WTC11 (cell line): ENCODE results near the gene TRIP12. TPM values are rescaled to one million over a fixed set of nuclear protein-coding genes. Genes with fewer than 3 reads are reported as not detected.
"Not testable (repeated sequence)": the region's sequence is repeated elsewhere in the genome, so short reads cannot be mapped to it uniquely, and the experiment has no call there.

Source experiments
- ATAC-seq: fragments of 200-7000 bp; cut with Tn5 transposase; 2 replicates; pipeline ENCODE4 v1.10.0; 2021; ENCODE audit warnings: mild to moderate bottlenecking, moderate library complexity
- CTCF ChIA-PET: fragments of 300-600 bp; sonication (Branson Sonifier 250); formaldehyde crosslinking; loops from one replicate; lab custom pipeline; 2021; ENCODE audit warnings: antibody characterized with exemption; lab: Charles Lee
- POLR2A ChIA-PET: fragments of 350-600 bp; sonication (Branson Sonifier 250); formaldehyde crosslinking; loops from one replicate; lab custom pipeline; 2021; ENCODE audit warnings: antibody characterized with exemption; lab: Charles Lee
- DNase-seq: peaks from one replicate; pipeline ENCODE4 v3.0.0; 2021; ENCODE audit warnings: low spot score
- H3K27ac Mint-ChIP-seq: 2 replicates; pipeline ENCODE4 v1.8.0; 2021; ENCODE audit warnings: mixed read lengths
- H3K27me3 Mint-ChIP-seq: 2 replicates; pipeline ENCODE4 v1.8.0; 2021; ENCODE audit warnings: low read depth, mild to moderate bottlenecking, moderate library complexity, mixed read lengths
- H3K36me3 Mint-ChIP-seq: 2 replicates; pipeline ENCODE4 v1.8.0; 2021; ENCODE audit warnings: mixed read lengths
- H3K4me1 Mint-ChIP-seq: 2 replicates; pipeline ENCODE4 v1.8.0; 2022; ENCODE audit warnings: mixed read lengths
- H3K4me3 Mint-ChIP-seq: 2 replicates; pipeline ENCODE4 v1.8.0; 2021; ENCODE audit warnings: mild to moderate bottlenecking, moderate library complexity, mixed read lengths
- H3K9me3 Mint-ChIP-seq: 2 replicates; pipeline ENCODE4 v1.8.0; 2021; ENCODE audit warnings: mixed read lengths
- AR ChIP-seq: fragments of 250-450 bp; sonication (Bioruptor Pico); IDR thresholded peaks from 2 replicates; pipeline ENCODE4 v1.9.0; 2021; ENCODE audit warnings: mild to moderate bottlenecking
- ARID4B ChIP-seq: sonication (generic); formaldehyde crosslinking; IDR thresholded peaks from 2 replicates; pipeline ENCODE4 v1.8.0; 2023; ENCODE audit warnings: missing genetic modification reagents, mild to moderate bottlenecking, borderline replicate concordance
- ATF3 ChIP-seq: sonication (generic); formaldehyde crosslinking; conservative IDR thresholded peaks from 2 replicates; pipeline ENCODE4 v1.8.1; 2022; ENCODE audit warnings: mild to moderate bottlenecking, missing genetic modification reagents
- ATF6 ChIP-seq: sonication (generic); formaldehyde crosslinking; IDR thresholded peaks from 2 replicates; pipeline ENCODE4 v1.8.1; 2023; ENCODE audit warnings: mild to moderate bottlenecking, missing genetic modification reagents
- CBFB ChIP-seq: sonication (generic); formaldehyde crosslinking; IDR thresholded peaks from 2 replicates; pipeline ENCODE4 v1.8.1; 2022; ENCODE audit warnings: mild to moderate bottlenecking, low read depth, missing genetic modification reagents
- ERG ChIP-seq: fragments of 250-450 bp; sonication (Bioruptor Pico); IDR thresholded peaks from 2 replicates; pipeline ENCODE4 v1.8.0; 2021; ENCODE audit warnings: mild to moderate bottlenecking
- HMGA2 ChIP-seq: fragments of 250-450 bp; sonication (Bioruptor Pico); IDR thresholded peaks from 2 replicates; pipeline ENCODE4 v1.4.0; 2021; ENCODE audit warnings: mild to moderate bottlenecking, moderate library complexity
- KAT7 ChIP-seq: sonication (generic); formaldehyde crosslinking; IDR thresholded peaks from 2 replicates; pipeline ENCODE4 v1.8.1; 2023; ENCODE audit warnings: missing genetic modification reagents, mild to moderate bottlenecking, borderline replicate concordance
- OVOL2 ChIP-seq: fragments of 250-450 bp; sonication (Bioruptor Pico); IDR thresholded peaks from 2 replicates; pipeline ENCODE4 v1.9.0; 2021; ENCODE audit warnings: mild to moderate bottlenecking, borderline replicate concordance
- TP53 ChIP-seq: sonication (generic); formaldehyde crosslinking; IDR thresholded peaks from 2 replicates; pipeline ENCODE4 v1.8.1; 2023; ENCODE audit warnings: mild to moderate bottlenecking, missing genetic modification reagents
- ZNF263 ChIP-seq: sonication (generic); formaldehyde crosslinking; IDR thresholded peaks from 2 replicates; pipeline ENCODE4 v1.8.1; 2022; ENCODE audit warnings: low read depth, mild to moderate bottlenecking, moderate library complexity, missing genetic modification reagents
- ZNF281 ChIP-seq: sonication (generic); formaldehyde crosslinking; IDR thresholded peaks from 2 replicates; pipeline ENCODE4 v1.8.0; 2023; ENCODE audit warnings: mild to moderate bottlenecking, missing genetic modification reagents
- ZNF671 ChIP-seq: fragments of 250-450 bp; sonication (Bioruptor Pico); IDR thresholded peaks from 2 replicates; pipeline ENCODE4 v1.8.0; 2021; ENCODE audit warnings: mild to moderate bottlenecking
- total RNA-seq: library from RNA; stranded (reverse); gene quantifications from 3 replicates; pipeline ENCODE4 v1.2.3, GENCODE V29; 2021
- TF ChIP-seq, protein P1 (sequence below): sonication (generic); formaldehyde crosslinking; IDR thresholded peaks from 2 replicates; pipeline ENCODE4 v1.8.1; 2023; ENCODE audit warnings: mild to moderate bottlenecking, missing genetic modification reagents
- TF ChIP-seq, protein P2 (sequence below): sonication (generic); formaldehyde crosslinking; IDR thresholded peaks from 2 replicates; pipeline ENCODE4 v1.8.0; 2023; ENCODE audit warnings: missing genetic modification reagents

Gene TRIP12
- total RNA-seq, 1 experiment from 2014 or later: 149 TPM

GRCh38 chr2:229925201-229925600 is 3.4 kb upstream of the TRIP12 start:
- H3K27ac Mint-ChIP-seq: no peak overlapping the region
- H3K4me3 Mint-ChIP-seq: no peak overlapping the region
- no peaks in the 10 kb centered on the region for H3K9me3 Mint-ChIP-seq
- no peak for ATAC-seq
- POLR2A ChIA-PET: no interaction called here
- CTCF ChIA-PET: no interaction called here
- H3K4me1 Mint-ChIP-seq: peaks cover 4% of the 10 kb centered on the region
- no peak for DNase-seq
- no peak for TF ChIP-seq TP53
- TF ChIP-seq AR: no peak
- no peak for TF ChIP-seq KAT7 (CRISPR knock-in tag)
- TF ChIP-seq ZNF671 (CRISPR knock-in tag): no peak
- no peak for TF ChIP-seq HMGA2 (CRISPR knock-in tag)
- no peak for TF ChIP-seq ZNF281
- TF ChIP-seq, protein P1, sequence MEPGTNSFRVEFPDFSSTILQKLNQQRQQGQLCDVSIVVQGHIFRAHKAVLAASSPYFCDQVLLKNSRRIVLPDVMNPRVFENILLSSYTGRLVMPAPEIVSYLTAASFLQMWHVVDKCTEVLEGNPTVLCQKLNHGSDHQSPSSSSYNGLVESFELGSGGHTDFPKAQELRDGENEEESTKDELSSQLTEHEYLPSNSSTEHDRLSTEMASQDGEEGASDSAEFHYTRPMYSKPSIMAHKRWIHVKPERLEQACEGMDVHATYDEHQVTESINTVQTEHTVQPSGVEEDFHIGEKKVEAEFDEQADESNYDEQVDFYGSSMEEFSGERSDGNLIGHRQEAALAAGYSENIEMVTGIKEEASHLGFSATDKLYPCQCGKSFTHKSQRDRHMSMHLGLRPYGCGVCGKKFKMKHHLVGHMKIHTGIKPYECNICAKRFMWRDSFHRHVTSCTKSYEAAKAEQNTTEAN (CRISPR knock-in tag): no peak
- no peak for TF ChIP-seq ZNF263 (CRISPR knock-in tag)
- TF ChIP-seq CBFB: no peak
- no peak for TF ChIP-seq ERG (CRISPR knock-in tag)
- TF ChIP-seq, protein P2, sequence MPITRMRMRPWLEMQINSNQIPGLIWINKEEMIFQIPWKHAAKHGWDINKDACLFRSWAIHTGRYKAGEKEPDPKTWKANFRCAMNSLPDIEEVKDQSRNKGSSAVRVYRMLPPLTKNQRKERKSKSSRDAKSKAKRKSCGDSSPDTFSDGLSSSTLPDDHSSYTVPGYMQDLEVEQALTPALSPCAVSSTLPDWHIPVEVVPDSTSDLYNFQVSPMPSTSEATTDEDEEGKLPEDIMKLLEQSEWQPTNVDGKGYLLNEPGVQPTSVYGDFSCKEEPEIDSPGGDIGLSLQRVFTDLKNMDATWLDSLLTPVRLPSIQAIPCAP (CRISPR knock-in tag): no peak
- TF ChIP-seq OVOL2 (CRISPR knock-in tag): no peak
- TF ChIP-seq ATF3 (CRISPR knock-in tag): no peak
- TF ChIP-seq ATF6 (CRISPR knock-in tag): no peak
- TF ChIP-seq ARID4B (CRISPR knock-in tag): no peak
- no peaks in the 10 kb centered on the region for H3K36me3 Mint-ChIP-seq
- no peaks in the 10 kb centered on the region for H3K27me3 Mint-ChIP-seq

GRCh38 chr2:229924541-229924940 is 2.7 kb upstream of the TRIP12 start:
- H3K27me3 Mint-ChIP-seq, DNase-seq, ATAC-seq, H3K9me3 Mint-ChIP-seq, H3K27ac Mint-ChIP-seq, CTCF ChIA-PET, H3K36me3 Mint-ChIP-seq, POLR2A ChIA-PET: not testable (repeated sequence)
- Mint-ChIP-seq H3K4me3 (peak overlapping the region; percentile 27; the same call in 1 of the 2 replicates), H3K4me1 (peaks cover 10% of the 10 kb centered on the region)
